Measurements from ENCODE around the gene AK8.

The AK8 gene

DNA sequence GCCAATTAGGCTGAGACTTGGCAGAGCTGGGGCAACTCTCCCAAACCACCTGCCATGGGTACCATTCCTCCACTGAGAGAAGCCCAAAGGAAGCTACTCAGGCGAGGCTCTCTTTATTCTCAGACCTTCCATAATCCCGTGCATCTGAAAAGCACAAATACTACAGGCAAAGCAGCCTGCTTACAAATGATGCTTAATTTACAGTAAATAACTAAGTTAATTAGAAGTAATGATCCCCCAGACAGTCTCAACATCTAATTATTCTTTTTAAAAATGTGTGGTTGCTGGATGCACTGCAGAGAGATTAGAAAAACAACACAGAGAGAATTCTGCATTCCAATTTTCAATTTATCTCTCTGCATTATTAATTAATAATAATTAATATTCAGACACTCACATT, 53.1 kb downstream of the AK8 start:
- DNase-seq, result no peak

DNA sequence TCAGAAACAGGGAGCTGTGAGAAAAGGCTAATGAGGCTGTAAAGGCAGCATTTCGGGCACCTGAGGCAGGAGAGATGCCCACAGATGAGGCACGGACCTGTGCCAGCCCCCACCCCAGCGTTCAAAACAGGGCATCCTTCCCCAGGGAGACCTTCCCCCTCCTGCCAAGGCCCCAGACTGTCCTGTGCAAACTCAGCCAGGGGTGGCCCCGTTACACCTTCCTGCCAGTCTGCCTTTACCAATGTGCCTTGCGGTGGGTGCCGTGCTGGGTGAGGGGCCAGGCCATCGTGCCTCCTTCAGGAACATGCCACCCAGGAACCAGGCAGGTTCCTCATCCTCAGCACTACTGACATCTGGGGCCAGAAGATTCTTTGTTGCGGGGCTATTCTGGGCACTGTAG, 53.9 kb downstream of the AK8 start:
- DNase-seq, result no peak

DNA sequence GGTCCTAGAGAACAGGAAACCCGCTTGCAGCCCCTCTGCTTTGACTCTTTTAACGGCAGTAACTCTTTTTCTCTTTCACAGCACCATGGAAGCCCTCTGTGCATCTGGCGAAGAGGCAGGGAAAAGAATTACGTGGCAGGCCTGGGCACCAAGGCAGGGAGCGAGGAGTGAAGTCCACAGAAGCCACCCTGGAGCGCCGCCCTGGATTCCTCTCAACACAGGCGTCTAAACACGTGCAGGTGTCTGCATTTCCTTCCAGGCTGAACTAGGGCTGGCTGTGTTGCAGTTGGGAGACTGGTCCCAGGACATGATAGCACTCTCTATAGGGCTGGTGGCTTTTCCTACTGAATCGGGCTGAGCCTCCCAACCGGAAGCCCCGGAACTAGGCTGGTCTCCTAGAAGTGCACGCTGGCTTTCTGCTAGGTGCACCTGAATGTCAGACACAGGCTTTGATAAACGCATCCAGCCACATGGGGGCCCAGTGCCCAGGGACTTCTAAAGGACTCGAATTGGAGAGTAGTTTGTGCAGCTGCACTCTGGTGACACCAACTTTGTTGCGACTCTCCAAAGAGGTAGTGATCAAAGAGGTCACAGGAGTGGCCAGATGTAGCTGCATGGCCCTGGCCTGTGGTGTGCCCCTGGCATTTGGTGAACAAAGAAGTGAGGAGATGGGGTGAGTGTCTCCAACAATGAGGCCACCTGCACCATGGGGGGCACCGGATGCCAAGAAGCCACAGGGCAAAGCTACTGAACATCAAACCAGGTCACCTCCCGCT, 54.5 kb downstream of the AK8 start:
- no peak for DNase-seq

DNA sequence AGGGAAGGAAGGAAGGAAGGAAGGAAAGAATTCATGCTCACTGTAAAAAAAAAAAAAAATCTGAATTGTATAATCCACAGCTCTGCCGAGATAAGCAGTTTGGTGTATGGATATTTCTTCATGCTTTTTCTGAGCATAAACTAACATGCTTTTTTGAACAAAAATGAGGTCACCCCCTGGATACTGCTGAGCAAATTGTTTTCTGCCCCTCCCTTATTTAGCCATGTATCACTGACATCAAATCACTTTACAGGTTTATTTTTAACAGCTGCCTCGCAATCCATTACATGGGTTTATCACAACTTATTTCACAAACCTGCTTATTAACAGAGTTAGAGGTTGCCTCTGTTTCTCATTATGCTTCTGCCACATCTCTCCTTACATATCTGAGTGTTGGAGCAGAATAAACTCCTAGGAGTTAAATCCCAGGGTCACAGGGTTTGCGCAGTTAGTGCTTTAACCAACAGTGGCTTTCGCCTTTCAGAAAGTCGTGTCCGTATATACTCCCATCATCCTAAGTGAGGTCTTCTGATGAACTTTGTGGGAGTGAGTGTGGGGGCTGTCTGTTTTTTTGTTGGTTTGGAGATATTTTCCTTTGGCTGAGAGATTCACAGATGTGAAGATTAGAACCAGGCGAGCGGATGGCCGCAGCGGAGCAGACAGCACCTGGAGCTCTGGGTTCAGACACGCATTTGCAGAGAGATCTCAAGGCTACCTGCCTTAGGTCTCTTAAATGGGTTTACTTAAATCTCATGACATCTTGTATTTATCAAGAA, 57.7 kb downstream of the AK8 start:
- DNase-seq, result no peak

DNA sequence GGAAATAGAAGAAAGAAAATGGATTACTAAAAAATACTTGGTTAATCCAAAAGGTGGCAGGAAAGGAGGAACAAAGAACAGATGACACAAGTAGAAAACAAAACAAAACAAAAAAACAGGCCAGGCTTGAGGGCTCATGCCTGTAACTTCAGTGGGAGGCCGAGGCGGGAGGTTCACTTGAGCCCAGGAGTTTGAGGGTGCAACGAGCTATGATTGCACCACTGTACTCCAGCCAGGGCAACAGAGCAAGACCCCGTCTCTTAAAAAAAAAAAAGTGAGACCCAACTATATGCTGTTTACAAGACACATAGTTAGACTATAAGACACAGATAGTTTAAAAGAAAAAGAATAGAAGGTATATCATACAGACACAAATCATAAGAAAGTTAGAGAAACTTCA, 59.5 kb downstream of the AK8 start:
- DNase-seq, result no peak

DNA sequence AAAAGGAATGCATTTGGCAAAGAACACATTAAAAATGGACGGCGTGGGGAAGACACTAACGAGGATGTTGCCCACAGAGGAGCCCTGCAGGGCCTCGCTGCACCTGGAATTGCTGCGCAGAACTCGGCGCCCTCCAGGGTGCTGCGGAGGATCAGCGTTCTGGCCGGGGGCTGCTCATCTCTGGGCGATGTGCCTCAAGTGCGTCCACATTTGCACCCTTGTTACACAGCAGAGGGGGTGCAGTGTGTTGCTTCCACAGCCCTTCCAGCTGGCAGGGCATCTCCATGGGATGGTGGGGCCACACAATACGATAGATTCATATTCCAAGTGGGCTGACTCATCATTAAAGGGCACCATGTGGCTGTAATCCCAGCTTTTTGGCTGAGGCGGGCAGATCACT, 63.1 kb downstream of the AK8 start:
- DNase-seq, result no peak

DNA sequence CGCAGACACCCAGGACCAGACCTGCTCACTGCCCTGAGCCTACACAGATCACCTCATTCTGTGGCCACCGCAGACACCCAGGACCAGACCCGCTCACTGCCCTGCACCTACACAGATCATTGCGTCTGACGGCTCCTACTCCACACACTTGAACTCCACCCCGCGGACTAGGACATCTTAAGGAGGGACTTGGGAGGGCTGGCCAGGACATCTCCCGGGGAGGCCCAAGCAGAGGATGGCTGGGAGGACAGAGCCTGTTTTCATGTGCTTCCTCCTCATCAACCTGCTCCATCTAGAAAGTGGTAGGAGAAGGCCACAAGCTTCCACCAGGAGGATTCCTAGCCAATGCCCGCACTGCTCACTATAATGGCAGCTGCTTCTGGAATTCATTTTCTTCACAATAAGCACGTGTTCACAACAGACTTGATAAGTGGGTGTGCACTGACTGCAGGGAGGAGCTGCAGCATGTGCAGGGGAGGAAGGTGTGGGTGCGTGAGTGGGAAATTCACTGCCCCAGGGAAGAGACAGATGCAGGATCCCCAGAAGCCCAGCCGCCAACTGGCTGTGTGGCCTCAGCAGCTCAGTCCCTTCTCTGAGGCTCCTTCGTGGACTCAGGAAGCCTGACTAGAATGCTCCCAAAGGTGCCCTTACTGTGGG, 64.8 kb downstream of the AK8 start:
- DNase-seq, result no peak

DNA sequence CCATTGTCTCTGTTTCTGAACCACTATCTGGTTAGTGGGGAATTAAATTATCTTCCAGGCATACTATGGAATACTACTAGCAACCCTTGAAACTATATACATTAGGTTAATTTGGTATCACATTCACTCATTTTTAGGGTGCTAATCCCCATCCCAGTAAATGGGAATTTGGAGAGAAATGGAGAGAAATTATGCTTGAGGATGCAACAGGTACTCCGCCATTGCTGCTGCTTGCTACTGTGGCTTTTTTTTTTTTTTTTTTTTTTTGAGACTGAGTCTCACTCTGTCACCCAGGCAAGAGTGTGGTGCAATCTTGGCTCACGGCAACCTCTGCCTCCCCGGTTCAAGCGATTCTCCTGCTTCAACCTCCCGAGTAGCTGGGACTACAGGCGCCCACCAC, 66.1 kb downstream of the AK8 start:
- DNase-seq, result no peak

DNA sequence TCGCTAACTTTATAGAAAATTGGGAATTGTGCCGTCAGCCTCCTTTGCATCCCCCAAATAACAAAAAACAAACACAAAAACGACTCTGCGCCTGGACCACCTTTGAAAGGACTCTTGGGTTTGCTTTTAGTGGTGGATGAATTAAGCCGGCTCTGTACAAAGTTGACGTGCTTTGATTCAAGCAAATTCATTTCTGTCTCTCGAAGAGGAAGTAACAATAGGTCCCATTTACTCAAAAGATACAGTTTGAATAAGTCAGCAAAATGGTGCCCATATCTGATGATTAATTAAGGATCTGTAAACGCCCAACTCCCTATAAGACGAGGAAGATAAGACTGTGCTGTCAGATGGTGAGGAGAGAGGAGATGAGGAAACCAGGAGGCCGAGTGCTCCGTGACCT, 67.8 kb downstream of the AK8 start:
- DNase-seq, result no peak

DNA sequence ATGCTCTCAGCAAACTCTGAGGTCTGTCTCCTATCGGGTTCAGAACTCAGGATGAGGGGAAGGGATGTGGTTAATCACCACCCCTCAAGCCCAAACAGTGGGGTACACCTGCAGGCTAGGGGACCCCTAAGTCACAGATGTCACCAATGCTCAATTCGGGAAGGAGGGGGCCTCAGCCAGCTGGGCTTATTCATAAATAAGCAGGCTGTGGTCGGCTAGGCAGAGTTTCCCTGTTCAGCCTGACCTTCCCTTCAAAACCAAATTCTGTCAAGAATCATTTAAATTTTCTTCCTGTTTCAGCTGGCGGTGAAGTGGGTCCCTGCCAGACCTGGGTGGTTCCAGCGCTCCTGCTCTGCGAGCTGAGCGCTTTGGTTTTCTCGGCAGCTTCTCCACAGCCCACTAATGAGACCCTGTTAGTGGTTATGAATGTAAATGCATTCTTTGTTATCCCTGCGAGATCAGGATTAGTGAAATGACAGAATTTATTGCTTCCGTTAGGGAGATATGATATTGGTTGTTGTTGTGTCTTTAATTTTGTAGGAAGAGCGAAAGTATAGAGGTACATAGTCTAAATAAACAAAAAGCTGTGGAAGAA, 68.3 kb downstream of the AK8 start:
- no peak for DNase-seq

DNA sequence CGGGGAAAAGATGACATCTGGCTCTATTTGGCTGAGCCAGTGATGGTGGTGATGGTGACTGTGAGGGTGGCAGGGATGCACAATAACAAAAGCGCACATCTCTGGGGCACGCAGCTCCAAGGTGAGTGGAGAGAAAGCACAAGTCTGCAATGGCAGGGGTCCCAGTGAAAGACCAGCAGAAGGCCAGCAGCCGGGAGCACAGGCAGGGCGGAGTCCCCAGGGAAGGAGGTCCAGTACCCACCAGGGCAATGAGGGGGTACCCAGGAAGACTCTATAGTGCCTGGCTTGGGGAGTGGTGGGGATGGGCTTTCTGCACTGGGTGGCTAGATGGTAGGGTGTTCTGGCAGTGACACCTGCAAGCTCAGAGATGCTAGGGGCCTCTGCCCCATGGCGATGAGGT, 69.4 kb downstream of the AK8 start:
- no peak for DNase-seq

DNA sequence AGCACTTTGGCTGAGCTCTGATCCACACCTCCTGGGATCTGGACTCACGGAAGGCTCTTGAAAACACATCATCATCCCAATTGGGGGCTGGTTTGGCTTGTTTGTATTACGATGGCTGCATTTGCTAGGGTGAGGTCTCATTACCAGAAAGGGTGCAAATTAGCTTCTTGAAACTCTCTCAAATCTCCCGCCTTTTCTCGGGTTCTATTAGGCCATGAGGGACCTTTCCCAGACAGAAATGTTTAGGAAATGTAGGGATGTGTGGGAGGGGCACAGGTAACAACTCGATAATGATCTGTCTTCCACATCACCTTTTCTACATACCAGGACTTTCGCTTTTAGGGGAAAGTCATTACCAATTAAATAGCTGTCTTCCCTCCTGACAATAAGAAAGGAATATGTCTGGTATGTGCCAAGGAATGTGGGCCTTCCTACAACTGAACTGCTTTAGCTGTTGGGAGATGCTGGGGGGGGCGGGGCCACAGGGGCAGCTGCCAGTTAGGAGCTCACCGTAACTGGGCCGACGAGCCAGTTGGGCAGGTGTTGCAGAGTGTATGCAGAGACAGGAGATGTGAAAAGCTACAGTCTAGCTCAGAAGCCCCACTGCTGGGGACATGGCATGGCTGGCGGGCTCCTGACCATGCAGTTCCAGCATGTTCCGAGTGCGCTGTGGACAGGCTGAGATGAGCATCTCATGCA, 71.2 kb downstream of the AK8 start:
- DNase-seq, result no peak

DNA sequence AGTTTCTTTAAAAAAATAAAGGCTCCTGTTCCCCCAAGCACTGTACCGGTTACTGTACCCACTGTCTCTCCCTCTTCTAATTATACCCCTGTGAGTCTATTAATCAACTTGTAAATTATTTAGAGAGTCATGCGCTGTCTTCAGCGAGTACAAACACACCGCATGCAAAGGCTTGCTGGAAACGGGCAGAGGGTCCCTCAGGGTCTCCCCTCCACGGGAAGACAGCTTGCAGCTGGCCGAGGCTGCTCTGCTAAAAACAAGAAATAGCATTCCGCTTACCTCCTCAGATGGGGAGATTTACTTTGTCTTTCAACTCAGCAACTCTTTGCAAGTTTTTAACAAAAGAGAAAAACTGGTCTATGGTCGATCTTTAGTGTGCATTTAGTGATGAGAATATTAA, 71.8 kb downstream of the AK8 start:
- no peak for DNase-seq

DNA sequence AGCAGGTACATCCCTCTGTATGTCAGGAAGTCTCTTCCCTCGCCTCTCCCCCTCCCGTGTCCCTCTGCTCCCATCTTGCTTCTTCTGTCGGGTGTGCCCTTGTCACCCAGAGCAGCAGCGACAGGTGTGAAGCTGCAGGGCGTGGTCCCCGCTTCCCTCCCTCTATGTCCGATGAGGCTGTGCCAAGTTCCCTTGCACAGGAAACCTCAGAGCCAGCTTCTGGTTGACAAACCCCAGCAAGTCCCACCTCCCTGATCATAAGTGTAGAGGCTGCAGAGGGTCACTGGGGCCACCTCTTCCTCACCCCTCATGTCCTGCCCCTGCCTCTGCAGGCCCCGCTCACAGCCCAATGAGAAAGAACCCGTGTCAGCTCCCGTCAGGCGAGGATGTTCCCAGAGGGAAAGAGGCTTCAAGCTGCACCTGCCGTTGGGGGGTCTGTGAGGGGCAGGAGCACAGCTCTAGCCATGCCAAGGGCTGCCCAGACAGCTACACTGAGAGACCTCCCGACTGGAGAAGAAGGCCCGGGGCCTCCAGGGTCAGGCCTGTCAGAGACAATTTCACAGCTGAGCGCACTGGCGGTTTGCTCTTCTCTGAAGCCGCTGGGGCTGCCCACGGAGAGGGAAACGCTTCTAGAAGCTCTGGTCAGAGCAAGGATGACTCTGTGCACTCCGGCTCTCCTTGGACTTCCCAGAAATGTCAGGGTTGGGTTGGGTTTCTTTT, 73.3 kb downstream of the AK8 start:
- DNase-seq, result no peak

DNA sequence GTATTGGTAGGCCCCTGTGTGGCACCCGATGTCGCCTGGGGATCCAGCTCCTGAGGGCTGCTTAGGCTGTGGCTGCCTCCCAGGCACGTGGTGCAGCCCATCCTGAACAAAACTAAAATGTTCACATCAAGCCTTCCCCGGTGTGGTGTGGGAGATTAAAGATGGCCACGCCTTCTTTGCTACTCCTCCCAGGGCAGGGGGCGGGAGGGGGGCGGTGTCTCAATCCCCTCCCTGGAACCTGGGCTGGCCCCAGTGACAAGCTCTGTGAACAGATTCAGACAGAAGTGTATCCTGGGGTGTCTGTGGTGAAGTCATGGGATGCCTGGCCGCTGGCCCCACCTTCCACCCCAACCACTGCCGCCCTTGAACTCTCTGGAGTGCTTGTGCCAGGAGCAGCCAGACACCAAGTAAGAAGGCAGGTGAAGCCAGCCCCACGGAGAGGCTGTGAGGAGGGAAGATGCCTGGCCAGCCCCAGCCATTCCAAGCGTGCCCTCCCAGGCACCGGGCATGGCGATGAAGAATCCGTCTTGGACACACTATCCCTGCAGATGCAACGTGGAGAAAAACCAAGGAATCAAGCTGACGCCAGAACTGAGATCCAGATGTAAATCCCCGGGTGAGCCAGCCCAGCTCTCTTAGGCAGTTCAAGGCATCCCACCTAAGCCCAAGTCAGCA, 75.8 kb downstream of the AK8 start:
- DNase-seq, result no peak

DNA sequence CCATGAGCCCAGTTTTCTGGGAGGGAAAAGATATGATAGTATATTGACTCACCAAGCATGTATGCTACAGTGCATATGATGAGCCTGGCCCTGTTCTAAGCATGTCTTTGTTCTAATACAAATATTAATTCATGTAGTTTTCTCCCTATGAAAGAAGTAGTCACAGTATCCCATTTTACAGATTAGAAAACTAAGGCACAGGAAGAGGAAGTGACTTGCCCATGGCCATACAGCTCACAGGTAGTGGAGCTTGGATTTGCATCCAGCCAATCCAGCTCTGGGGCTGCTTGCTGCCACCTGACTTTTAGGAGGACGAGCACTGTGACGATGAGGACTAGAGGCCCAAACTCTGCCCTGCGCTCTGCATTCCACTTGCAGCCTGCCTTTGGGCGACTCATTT, 76.4 kb downstream of the AK8 start:
- no peak for DNase-seq

DNA sequence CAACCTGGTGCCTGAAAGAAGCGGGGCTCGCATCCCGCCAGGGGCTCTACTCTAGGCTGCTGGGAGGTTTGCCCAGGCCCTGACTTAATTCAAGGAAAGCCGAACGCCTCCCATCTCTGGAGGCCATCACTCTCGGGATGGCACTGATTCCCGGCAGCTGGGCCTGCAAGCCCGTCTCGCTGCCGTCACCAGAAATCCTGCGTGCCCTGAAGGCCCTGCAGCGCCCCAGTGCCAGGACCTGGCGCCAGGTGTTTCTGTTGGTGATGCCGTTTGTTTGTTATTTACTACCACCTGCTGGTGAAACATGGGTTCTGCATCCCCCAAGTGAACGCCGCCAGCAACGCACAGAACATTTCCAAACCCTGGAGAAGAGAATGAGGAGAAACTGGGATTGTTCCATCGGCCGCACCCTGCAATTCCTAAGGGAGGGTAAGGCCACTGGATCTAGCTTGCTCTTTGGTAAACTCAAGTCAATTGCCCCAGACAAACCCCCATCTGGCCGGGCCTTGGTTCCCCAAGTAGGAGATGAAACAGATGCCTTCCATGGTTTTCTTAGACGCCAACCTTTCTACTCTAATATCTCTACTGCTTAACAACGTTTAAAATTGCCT, 77.9 kb downstream of the AK8 start:
- DNase-seq, result peak; percentile 69

DNA sequence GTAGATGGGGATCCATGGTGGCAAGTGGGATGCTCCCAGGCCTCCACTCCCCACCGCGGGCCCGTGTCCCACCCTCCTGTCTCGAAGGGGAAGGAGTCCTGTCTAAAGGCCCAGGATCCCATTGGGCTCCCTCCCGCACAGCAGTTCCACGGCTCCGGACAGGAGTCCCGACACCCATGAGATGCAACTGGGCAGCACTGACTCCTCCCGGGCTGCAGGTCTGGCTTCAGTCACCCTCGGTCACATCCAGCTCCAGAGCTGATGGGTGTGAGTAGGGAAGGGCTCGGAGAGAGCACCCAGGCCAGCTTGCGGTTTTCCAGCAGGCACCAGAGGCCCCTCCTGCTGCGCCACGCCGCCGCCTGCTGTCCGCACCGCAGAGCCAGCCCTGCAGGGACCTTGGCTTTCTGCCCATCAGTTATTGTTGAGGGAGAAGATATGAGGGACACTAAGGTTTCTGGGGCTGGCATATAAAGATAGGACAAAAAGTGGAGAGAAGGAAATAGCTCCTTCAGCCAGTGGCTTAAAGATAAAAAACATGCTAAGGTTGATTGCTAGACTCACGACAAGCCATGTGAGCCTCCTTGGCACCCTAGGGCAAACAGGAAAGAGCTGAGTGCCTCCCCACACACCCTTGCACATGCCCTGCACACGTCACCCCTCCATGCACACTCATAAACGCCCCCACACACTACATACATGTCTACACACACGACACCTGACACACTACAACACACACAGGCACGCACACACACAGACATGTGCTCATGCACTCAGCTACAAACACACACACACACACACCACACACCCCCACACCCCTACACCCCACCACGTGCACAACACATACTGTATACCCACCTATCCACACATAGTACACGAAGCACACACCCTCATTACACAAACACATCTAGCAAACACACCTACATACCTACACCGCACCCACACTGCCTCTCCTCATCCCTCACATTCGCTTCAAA, 79.0 kb downstream of the AK8 start:
- DNase-seq, result no peak

DNA sequence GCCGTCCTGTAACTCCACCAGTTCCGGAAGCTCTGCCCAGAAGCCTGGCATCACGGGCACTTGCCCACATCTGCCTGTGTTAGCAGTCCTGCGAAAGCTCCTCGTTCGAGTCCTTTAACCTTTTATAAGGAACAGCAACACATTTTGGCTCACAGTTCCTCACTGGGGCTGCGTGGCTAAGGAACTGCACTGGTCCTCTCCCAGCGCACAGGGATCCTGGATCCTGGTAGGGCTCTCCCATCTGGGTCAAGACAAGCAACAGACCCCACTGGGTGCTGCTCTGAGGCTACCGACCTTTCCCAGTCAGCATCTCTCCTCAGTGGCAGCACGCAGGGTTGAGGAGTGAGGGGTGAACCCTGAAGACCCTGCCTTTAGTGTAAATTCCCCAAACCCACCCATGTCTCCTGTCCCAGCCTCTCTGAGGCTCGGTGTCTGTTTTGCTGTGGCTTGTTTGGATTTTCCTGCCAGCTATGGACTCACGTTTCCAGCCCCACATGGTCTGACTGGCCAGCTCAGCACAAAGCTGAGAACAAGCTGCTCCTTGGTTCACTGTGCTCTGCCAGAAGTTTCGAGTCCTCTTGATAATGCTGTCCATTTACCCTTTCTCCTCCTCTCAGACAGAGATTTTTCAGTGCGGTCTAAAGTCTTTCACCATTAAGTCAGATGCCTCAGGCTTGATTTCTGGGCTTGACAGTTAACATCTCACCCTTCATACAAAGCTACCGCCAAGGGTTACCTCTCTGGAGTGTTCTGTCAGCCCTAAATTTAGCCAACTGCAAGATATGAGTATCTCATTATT, 80.0 kb downstream of the AK8 start:
- DNase-seq, result no peak

Data from DMS79 (cell line).